Activated T-cell treated with anti-CD3 and anti-CD28 coated beads, Interleukin-2, amount 50 U/mL, for 48 hours (primary cell): Measurements from ENCODE around the gene HES6.

Experiments
- DNase-seq, 2 experiments: peaks; one replicate each; pipeline ENCODE4 v3.0.0-alpha.2; 2020

The HES6 gene

DNA sequence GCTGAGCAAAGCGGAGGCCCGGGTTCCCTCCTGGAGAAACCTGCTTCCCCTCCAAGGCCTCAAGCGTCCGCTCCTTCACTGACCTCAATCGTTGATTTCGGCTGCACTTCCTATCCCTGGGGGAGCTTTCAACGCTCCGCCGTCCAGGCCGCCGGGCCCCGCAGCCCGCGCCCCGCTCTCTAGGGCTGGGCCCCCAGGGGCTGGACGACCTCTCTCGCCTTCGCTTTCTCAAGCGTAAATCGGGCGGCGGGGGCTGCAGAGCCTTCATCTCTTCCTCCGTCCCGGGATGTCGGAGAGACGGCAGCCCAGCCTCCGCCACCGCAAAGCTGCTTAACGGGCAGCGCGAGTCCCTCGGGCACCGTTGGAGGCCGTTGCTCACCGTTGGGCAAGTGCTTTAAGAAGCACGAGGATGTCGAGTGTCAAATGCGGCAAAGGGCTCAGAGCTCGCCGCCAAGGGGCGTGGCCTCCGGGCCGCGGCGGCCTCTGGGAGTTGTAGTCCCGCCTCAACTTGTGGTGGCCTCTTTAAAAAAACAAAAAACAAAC lies 8.5 kb downstream of the HES6 start:
- peak; percentile 84 to 85 for DNase-seq

DNA sequence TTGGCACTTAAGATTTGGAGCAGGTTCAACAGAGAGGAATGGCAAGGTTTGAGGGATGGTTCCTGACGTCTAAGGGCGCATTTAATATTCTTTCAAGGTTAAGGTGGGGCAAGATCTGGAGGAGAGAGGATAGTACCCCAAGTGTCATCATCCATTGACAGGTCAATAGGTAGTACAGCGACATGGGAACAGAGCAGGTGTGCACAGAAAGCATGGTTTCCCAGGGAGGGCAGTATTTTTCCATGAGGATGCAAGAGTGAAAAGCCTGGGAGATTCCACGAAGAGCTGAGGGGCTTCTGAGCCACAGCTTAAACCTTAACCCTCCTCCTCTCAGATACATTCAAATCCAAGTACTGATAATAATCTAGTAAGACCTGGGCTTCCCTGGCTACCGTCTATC lies 9.1 kb downstream of the HES6 start:
- DNase-seq: no peak

DNA sequence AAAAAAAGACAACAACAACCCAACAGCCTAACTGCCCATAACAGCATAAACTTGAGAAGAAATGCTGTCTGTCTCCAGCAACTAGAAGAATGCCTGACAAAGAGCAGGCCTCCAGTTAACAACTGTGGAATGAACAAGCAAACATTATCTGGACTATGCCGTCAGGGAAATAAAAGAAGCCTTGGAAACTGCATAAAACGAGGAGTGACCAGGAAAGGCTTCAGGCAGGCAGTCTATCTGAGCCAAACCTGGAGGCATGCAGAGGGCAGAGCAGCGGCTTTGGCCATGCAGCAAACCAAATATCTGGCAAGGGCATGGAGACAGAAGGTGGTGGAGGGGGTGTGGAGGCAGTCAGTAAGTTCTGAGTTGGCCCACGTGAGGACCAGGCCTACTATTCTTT lies 11.1 kb downstream of the HES6 start:
- no peak for DNase-seq

DNA sequence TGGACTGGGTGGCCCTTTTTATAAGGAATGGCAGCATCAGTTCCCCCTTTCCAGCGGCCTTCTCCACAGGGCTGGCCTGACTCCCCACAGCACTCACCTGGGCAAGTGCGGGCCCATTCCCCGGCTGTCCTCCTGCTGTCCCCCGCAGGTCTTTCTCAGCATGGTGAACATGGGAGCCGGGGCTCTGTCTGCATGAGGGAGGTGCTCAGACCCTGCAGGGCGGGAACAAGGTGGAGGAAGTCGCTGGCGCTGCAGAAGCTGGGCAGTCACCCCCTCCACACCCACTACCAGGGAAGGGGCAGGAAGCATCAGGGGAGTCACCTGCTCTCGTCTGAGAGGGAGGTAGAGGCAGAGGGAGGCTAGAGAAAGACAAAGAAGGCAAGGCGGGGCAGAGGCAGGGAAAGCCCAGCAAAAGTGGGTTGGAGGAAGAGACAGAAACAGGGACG lies 12.2 kb downstream of the HES6 start:
- no peak for DNase-seq

DNA sequence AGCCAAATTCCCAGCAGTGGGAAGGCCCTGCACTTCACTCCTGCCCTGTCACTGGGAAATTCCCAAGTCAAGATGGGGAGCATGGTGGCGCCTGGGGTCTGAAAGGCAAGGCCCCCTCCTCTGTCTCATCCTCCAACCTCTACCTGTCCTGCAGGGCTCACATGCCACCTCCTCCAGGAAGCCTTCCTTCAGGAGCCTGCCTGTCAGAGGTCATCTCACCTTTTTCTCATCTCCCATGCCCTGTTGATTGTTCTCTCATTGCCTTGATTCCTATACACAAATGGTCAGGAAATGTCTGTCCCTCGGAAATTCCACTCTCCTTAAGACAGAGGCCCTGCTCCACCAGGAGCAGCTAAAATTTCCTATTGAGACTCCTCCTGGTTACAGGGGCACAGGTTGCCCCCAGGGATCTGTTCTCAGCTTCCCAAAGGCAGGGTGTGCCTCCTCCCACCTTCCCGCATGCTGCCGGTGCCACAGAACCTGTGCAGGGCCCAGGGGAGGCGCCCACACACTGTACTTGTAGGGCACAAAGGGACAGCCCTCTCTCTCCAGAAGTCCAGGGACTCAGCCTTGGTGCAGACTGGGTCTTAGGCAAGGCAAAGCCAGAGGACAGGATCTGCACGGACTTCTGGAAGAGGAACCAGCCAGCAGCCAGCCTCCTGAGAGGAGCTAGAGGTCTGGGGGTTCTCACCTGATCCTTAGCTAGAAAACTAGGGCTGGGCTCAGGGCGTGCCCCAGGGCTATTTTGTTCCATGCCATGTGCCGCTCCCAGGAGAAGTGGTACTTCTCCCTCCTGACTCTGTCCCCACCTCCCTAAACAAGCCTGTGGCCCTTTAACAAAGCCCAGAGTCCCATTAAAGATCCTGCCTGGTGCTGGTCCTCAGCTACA lies 12.9 kb downstream of the HES6 start:
- no peak for DNase-seq

DNA sequence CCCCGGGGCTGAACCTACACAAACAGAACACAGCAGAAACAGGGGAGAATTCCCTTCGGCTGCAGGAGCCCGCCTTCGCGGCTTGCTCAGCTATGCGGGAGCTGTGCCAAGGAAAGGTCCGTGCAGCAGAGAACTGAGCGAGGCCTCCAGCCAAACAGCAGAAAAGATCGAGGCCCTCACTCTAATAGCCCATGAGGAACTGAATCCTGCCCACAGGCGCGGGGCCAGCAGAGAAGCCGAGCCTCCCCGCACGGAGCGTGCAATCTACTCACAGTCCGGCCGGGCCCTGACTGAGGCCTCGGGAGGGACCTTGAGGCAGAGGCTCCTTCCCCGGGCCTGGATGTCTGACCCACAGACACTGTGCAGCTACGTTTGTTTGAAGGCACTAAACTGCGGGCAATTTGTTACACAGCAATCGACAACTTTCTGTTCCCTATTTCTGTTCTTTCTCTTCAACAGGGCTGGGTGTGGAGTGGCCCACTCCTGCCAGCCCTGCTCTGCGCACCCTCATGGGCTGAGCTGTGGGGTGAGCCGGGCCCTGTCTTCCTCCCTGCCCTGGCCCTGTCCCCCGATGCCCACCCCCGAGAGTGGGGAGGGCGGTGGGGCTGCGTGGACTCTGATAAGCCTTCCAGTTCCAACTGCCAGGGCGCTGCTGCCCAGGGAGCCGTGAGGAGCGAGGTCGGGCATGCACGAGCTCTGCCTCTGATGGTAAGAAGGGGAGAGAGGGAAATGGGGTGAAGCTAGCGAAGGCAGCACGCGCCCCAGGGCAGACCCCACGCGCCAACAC lies 13.7 kb downstream of the HES6 start:
- DNase-seq: no peak

DNA sequence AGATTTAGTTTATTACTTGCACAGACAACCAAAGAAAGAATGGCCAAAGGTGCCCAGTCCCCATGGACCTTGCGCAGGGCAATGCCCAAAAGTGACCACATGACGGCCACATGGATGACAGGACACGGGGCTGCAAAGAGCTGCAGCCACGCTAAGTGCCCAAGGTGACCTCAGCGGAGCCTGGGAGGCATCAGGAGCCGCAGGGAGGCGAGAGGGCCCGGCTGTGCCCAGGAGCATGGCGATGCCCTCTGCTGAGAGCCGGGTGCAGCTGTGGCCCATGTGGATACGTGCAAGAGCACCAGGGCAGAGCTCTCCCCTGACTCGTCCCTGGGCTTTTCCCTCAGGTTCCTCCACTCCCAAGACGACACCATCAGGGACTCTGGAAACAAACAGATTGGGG lies 14.7 kb downstream of the HES6 start:
- no peak for DNase-seq

DNA sequence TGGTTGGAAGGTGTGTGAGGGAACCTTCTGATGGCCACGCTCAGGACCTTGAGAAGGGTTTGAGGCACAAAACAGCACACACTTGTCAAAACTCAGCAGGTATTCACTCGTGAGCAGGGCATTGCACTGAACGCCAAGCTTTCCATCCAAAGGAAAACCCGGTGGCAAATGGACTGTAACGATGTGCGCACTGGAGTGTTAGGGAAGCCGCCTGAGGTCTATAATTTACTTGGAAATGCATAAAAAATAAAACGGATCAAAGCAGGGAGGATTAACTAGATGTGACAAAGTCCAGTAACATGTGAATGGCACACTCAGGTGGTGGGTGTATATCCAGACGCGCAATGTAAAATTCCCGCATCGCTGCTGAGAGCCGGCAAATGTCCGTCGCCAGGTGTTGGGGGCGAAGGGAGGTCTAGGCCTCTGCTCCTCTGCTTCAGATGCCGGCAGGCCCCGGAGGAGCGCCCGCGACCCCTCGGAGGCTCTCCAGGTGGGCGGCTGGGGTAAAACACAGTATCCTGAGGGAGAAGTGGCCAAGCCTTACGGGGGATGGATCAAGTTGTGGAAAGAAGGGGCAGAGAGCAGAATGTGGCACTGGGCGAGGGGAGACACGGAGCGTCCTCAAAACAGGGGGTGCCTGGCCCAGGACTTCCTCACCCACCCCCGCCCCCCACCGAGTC lies 15.3 kb downstream of the HES6 start:
- DNase-seq: no peak

DNA sequence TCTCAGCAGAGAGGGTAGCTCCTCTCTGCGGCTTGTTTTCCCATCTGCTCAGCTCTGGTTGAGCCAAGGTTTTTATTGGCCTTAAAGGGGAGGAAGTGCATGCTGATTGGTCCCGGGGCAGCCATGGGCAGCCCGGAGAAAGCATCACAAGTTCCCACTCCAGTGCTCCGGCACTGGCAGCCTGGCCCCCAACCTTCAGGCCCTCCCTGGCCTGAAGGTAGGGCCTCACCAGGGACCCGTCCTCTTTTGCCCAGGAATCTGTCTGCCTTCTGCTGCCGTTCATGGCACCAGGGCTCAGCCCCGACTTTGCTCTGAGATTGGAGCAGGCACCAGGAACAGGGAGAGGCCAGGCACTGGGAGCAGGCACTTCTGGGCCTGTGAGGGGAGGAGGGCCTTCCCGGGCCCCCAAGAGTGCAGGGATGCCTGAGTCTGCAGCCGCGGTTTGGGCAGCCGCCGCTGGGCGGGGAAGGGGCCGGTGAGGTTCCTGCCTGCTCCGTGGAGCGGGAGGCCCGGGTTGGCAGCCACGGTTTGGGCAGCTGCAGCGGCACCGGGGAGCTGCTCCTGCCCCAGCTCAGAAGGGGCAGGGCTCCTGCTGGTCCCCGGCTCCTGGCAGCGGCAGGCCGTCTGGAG lies 18.8 kb downstream of the HES6 start:
- no peak for DNase-seq

DNA sequence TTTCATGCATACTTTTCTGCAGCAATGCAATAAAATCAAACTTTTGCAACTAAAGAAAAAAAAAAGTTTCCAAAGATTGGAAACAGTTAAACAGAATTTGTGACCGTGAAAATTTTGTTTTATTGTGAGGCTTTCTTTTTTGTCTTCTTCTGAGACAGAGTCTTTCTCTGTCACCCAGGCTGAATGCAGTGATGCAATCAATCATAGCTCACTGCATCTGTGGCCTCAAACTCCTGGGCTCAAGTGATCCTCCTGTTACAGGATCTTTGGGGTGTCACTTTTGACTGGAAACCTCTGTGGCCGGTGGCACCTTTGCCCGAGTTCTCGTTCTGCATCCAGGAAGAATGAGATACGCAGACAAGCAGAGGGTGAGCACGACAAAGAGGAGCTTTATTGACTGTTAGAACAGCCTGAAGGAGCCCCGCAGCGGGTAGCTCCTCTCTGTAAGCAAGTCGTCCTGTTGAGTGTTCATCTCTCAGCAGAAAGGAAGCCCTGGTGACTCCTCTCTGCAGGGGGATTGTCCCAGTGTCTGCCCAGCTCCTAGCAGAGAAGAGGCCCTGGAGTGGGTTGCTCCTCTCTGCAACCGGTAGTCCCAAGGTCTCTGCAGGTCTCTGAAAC lies 19.5 kb downstream of the HES6 start:
- DNase-seq: no peak

DNA sequence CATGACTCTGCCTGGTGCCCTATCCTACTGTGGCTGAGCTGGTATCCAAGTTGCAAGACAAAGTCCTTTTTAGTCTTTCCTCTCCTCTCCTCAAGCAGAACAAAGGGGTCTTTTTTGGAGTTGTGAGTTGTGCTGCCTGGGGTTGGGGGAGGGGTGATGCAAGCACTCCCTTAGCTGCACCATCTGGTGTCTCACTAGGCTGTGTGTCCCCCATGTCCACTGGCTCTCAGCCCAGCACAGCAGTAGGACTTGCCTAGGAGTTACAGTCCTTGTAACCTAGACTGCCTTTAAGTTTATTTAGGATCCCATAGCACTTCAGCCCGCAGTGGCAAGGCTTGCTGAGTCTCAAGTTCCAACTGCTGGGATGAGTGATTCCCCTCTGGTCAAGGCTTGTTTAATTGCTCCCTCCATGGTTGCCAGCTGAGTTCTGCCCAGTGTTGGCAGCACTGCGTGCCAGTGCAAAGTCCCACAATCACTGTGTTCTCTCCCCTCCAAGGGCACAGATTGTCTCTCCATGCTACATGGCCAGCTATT lies 23.1 kb downstream of the HES6 start:
- DNase-seq: no peak

DNA sequence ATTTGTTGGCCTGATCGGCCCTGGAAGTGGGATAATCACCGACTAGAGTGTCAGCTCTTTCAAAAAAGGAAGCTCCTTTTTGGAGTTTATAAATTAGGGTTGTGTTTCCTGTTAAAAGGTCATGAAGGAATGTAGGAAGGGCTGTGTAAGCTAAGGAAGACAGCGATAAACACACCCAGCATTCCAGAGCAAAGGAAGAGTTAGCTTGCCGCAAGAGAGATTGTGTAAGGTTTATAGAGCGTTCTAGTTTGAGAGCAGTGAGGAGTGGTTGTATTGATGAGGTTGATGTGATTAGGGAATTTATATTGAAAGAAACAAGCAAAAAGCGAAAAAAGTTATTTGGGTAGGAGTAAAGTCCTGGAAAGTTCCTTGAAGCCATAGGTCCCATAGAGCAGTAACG lies 32.8 kb downstream of the HES6 start:
- no peak for DNase-seq

DNA sequence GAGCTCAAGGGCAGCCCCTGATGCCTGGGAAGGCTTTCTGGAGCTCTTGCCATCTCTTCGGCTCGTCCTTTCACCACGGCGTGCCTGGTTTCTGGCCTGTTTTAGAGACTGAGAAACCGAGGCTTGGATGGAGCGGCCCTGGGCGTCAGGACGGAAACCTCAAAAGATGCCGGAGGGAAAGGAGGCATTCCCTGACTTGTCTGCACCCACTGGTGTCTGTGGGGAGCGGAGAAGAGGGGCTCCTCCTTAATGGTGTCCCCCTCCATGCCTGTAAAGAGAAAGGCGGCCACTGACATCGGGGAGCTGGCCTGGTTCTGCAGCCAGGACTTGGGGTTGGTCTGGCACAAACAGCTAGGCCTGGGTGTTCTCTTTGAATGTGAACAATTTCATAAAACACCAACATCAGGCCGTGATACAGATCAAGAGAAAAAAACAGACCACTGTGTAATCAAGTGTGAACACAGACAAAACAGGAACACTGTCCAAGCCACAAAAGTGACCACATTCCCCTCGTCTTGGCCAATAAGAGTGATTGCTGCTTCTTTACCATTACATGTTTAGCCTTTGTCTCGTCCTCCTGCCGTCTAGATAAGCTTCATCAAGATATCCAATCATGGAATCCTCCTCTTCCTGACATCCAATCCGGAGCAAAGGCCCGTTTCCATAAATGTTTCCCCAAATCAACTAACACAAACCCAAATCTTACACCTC lies 35.7 kb downstream of the HES6 start:
- no peak for DNase-seq

DNA sequence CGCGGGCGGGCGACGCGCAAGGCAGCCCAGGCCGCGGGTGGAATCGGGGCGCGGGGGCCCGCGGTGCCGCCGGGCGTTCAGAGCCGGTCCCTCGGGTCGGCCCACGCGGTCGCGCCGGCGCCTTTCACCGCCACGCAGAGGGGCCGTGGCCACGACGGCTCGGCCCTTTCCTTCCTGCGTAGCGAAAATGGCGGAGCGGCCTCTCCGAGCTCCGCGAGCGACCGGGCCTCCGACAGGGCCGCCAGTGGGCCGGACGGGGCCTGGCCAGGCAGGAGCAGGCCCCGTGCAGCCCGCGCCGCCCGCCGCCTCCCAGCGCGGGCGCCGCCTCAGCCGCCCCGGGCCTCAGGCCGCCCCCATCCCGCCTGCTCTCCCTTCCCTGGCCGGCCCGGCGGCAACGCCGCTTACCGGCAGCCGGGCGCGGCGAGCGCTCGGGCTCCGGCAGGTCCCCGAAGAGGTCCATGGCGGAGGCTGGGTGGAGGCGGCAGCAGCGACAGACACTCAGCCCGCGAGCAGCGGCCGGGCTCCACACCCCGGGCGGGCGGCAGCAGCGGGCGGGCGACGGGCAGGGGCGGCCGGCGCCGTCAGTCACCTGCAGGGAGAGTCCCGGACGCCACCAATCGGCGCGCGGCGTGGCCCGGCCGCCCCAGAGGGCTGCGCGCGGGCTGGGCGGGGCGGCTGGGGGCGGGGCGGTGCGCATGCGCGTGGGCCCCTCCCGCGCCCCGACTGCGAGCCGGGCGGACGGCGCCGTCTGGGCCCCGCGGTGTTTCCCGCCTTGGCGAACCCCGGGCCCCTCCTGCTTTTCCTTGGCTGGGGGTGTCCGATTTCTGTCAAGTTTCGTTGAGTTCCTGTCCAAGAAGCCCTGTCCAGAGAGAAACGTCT lies 36.5 kb downstream of the HES6 start, which contains the start of gene ILKAP:
TSS of gene ILKAP (minus strand) at position 602 of the 879 bp plus-strand sequence. CDS start at position 460, 142 bp downstream.
- DNase-seq: peak; percentile 90 to 92

DNA sequence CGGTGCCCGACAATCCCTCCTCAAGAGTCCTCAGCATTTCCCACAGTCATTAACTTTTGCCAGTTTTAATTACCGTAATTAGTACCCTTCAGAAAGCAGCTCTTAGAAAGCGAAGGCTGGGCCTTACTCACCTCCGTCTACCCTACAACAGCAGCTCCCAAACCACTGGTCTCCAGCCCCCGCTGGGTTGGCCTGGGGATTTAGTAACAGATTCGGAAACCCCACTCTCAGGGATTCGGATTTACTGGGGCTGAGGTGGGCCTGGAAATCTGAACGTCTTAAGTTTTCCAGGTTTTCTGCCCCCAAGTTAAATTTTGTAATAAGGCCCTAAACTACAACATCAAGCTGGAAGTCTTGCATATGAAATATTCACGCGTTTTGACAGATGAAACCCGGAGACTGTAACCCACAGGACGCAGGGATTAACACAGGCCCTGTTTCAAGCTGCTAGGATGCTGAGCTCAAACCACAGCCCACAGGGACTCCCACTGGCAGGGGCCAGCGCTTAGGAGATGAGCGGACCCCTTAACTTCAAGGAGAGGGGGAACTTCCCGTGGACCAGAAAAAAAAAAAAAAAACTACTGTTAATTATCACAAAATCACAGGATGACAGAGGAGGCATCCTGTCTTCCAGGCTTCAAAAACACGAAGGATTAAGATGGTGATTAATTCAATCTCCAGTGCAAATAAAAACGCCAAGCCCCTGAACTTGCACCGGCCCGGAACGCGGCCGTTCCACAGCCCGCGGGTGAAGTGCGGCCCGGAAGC lies 37.3 kb downstream of the HES6 start:
- peak; percentile 33 to 38 for DNase-seq

DNA sequence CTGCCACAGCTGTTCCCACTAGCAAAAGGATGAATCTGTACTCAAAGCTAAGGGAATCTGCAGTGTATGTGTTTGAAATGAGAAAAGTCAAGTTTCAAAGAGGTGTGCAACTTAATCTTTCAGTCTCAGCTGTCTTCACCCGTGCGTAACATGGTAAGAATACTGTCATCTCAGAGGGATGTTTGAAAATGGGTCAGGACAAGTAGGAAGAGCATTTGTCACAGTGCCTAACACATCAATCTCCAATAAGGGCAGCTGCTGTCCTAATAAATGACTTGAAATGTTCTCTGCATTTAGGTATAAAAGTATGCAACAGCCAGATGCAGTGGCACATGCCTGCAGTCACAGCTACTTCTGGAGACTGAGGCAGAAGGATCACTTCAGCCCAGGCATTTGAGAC lies 49.4 kb downstream of the HES6 start:
- DNase-seq: no peak
